ENCODE data around the gene LRP3.

Gene LRP3

GRCh38 chr19:33249740-33250366, 55.7 kb downstream of the LRP3 start:
- peaks cover 11 to 32% of the 10 kb centered on the region in 2 experiments for H3K27me3 ChIP-seq (ENCODE audit: control insufficient read depth in 1 of 2, insufficient read depth in 1 of 2, low read length in 2 of 2)
- H3K4me1 ChIP-seq (ENCODE audit: control insufficient read depth, insufficient read depth, low read depth, low read length) = peaks cover 3% of the 10 kb centered on the region
- peak overlapping the region in 1 of 2 experiments; percentile 64 for H3K14ac ChIP-seq (ENCODE audit: low read length in 2 of 2)
- H3K18ac ChIP-seq (ENCODE audit: low read depth in 1 of 2, low read length in 2 of 2) = no peak overlapping the region
- no peak overlapping the region for H4K8ac ChIP-seq (ENCODE audit: low read length)
- no peak overlapping the region for H3K4ac ChIP-seq (ENCODE audit: low read depth in 1 of 2, low read length in 2 of 2)
- no peaks in the 10 kb centered on the region for H3K79me1 ChIP-seq (replicated peaks; ENCODE audit: low read length, poor library complexity, severe bottlenecking)
- no peak overlapping the region for H2AFZ ChIP-seq (ENCODE audit: low read depth, low read length)
- no peak overlapping the region for H2AK5ac ChIP-seq (ENCODE audit: low read length, severe bottlenecking)
- H2BK5ac ChIP-seq (ENCODE audit: low read depth, low read length, poor library complexity, severe bottlenecking) = no peak overlapping the region
- no peak overlapping the region for H3K4me2 ChIP-seq (ENCODE audit: low read length, poor library complexity, severe bottlenecking)
- no peak overlapping the region for H4K91ac ChIP-seq (ENCODE audit: low read length)
- no peak overlapping the region for H2BK12ac ChIP-seq (ENCODE audit: low read length in 2 of 2)
- H2BK120ac ChIP-seq (ENCODE audit: low read depth, low read length) = no peak overlapping the region
- H3K4me3 ChIP-seq (ENCODE audit: insufficient read depth in 1 of 2, low read depth in 1 of 2, low read length in 2 of 2) = no peak overlapping the region
- H3K27ac ChIP-seq (ENCODE audit: low read length, poor library complexity, severe bottlenecking) = no peak overlapping the region
- no peak for DNase-seq
- H3K9me3 ChIP-seq (ENCODE audit: control insufficient read depth, low read length) = no peaks in the 10 kb centered on the region
- no peaks in the 10 kb centered on the region for H3K36me3 ChIP-seq (ENCODE audit: control insufficient read depth in 1 of 2, insufficient read depth in 2 of 2, low read depth in 1 of 2, low read length in 2 of 2)
- no peak overlapping the region for H3K23ac ChIP-seq (ENCODE audit: low read length in 2 of 2)
- 80% methylated on average over 3 of the region's 3 CpGs for WGBS
- no peak overlapping the region for H3K9ac ChIP-seq (ENCODE audit: low read length)
- no peak overlapping the region for H2BK15ac ChIP-seq (ENCODE audit: low read depth, poor library complexity, severe bottlenecking)

- H3K79me1 ChIP-seq (replicated peaks; ENCODE audit: low read length, poor library complexity, severe bottlenecking) = no peaks in the 10 kb centered on the region
- H3K4me2 ChIP-seq (ENCODE audit: low read length, poor library complexity, severe bottlenecking) = no peak overlapping the region
- no peak overlapping the region for H2BK12ac ChIP-seq (ENCODE audit: low read length in 2 of 2)
- H3K27me3 ChIP-seq (ENCODE audit: control insufficient read depth in 1 of 2, insufficient read depth in 1 of 2, low read length in 2 of 2) = peaks cover 11 to 36% of the 10 kb centered on the region in 2 experiments
- H4K8ac ChIP-seq (ENCODE audit: low read length) = no peak overlapping the region
- WGBS = 95% methylated on average over 1 of the region's 1 CpG
- no peaks in the 10 kb centered on the region for H3K9me3 ChIP-seq (ENCODE audit: control insufficient read depth, low read length)
- no peak overlapping the region for H2BK120ac ChIP-seq (ENCODE audit: low read depth, low read length)
- H3K18ac ChIP-seq (ENCODE audit: low read depth in 1 of 2, low read length in 2 of 2) = no peak overlapping the region
- no peak overlapping the region for H2BK5ac ChIP-seq (ENCODE audit: low read depth, low read length, poor library complexity, severe bottlenecking)
- H3K23ac ChIP-seq (ENCODE audit: low read length in 2 of 2) = no peak overlapping the region
- no peaks in the 10 kb centered on the region for H3K36me3 ChIP-seq (ENCODE audit: control insufficient read depth in 1 of 2, insufficient read depth in 2 of 2, low read depth in 1 of 2, low read length in 2 of 2)
- no peak overlapping the region for H3K27ac ChIP-seq (ENCODE audit: low read length, poor library complexity, severe bottlenecking)
- H4K91ac ChIP-seq (ENCODE audit: low read length) = no peak overlapping the region
- H3K14ac ChIP-seq (ENCODE audit: low read length in 2 of 2) = no peak overlapping the region
- no peak overlapping the region for H3K9ac ChIP-seq (ENCODE audit: low read length)
- H2AFZ ChIP-seq (ENCODE audit: low read depth, low read length) = no peak overlapping the region
- H2BK15ac ChIP-seq (ENCODE audit: low read depth, poor library complexity, severe bottlenecking) = no peak overlapping the region
- peaks cover 3% of the 10 kb centered on the region for H3K4me1 ChIP-seq (ENCODE audit: control insufficient read depth, insufficient read depth, low read depth, low read length)
- H2AK5ac ChIP-seq (ENCODE audit: low read length, severe bottlenecking) = no peak overlapping the region
- H3K4me3 ChIP-seq (ENCODE audit: insufficient read depth in 1 of 2, low read depth in 1 of 2, low read length in 2 of 2) = no peak overlapping the region
- DNase-seq = no peak
- no peak overlapping the region for H3K4ac ChIP-seq (ENCODE audit: low read depth in 1 of 2, low read length in 2 of 2)
Measured at GRCh38 chr19:33250500-33250899, 56.4 kb downstream of the LRP3 start.

- Histone ChIP-seq H3K27me3 (ENCODE audit: control insufficient read depth in 1 of 2, insufficient read depth in 1 of 2, low read length in 2 of 2) (peaks cover 11 to 36% of the 10 kb centered on the region in 2 experiments), H2BK12ac (ENCODE audit: low read length in 2 of 2) (no peak overlapping the region), H3K4me2 (ENCODE audit: low read length, poor library complexity, severe bottlenecking) (no peak overlapping the region), H2BK15ac (ENCODE audit: low read depth, poor library complexity, severe bottlenecking) (no peak overlapping the region), H3K79me1 (replicated peaks; ENCODE audit: low read length, poor library complexity, severe bottlenecking) (no peaks in the 10 kb centered on the region), H3K18ac (ENCODE audit: low read depth in 1 of 2, low read length in 2 of 2) (no peak overlapping the region), H3K36me3 (ENCODE audit: control insufficient read depth in 1 of 2, insufficient read depth in 2 of 2, low read depth in 1 of 2, low read length in 2 of 2) (no peaks in the 10 kb centered on the region), H4K91ac (ENCODE audit: low read length) (no peak overlapping the region), H3K9me3 (ENCODE audit: control insufficient read depth, low read length) (no peaks in the 10 kb centered on the region), H2AK5ac (ENCODE audit: low read length, severe bottlenecking) (no peak overlapping the region), H3K23ac (ENCODE audit: low read length in 2 of 2) (no peak overlapping the region), H2AFZ (ENCODE audit: low read depth, low read length) (no peak overlapping the region), H3K4me3 (ENCODE audit: insufficient read depth in 1 of 2, low read depth in 1 of 2, low read length in 2 of 2) (no peak overlapping the region), H3K4ac (ENCODE audit: low read depth in 1 of 2, low read length in 2 of 2) (no peak overlapping the region), H3K14ac (ENCODE audit: low read length in 2 of 2) (no peak overlapping the region), H3K4me1 (ENCODE audit: control insufficient read depth, insufficient read depth, low read depth, low read length) (peaks cover 3% of the 10 kb centered on the region), H4K8ac (ENCODE audit: low read length) (no peak overlapping the region), H2BK5ac (ENCODE audit: low read depth, low read length, poor library complexity, severe bottlenecking) (no peak overlapping the region), H3K9ac (ENCODE audit: low read length) (no peak overlapping the region), H2BK120ac (ENCODE audit: low read depth, low read length) (no peak overlapping the region), H3K27ac (ENCODE audit: low read length, poor library complexity, severe bottlenecking) (no peak overlapping the region)
- 76% methylated on average over 12 of the region's 12 CpGs for WGBS
- no peak for DNase-seq
Measured at GRCh38 chr19:33251076-33251475, 56.9 kb downstream of the LRP3 start.

- Histone ChIP-seq H3K23ac (ENCODE audit: low read length in 2 of 2) (no peak overlapping the region), H2BK15ac (ENCODE audit: low read depth, poor library complexity, severe bottlenecking) (no peak overlapping the region), H3K4me3 (ENCODE audit: insufficient read depth in 1 of 2, low read depth in 1 of 2, low read length in 2 of 2) (no peak overlapping the region), H3K27me3 (ENCODE audit: control insufficient read depth in 1 of 2, insufficient read depth in 1 of 2, low read length in 2 of 2) (peaks cover 11 to 36% of the 10 kb centered on the region in 2 experiments), H3K36me3 (ENCODE audit: control insufficient read depth in 1 of 2, insufficient read depth in 2 of 2, low read depth in 1 of 2, low read length in 2 of 2) (no peaks in the 10 kb centered on the region), H2BK120ac (ENCODE audit: low read depth, low read length) (no peak overlapping the region), H3K9me3 (ENCODE audit: control insufficient read depth, low read length) (no peaks in the 10 kb centered on the region), H3K79me1 (replicated peaks; ENCODE audit: low read length, poor library complexity, severe bottlenecking) (no peaks in the 10 kb centered on the region), H4K8ac (ENCODE audit: low read length) (no peak overlapping the region), H3K18ac (ENCODE audit: low read depth in 1 of 2, low read length in 2 of 2) (no peak overlapping the region), H2BK12ac (ENCODE audit: low read length in 2 of 2) (no peak overlapping the region), H3K4ac (ENCODE audit: low read depth in 1 of 2, low read length in 2 of 2) (no peak overlapping the region), H4K91ac (ENCODE audit: low read length) (no peak overlapping the region), H3K4me2 (ENCODE audit: low read length, poor library complexity, severe bottlenecking) (no peak overlapping the region), H3K14ac (ENCODE audit: low read length in 2 of 2) (no peak overlapping the region), H3K27ac (ENCODE audit: low read length, poor library complexity, severe bottlenecking) (no peak overlapping the region), H3K4me1 (ENCODE audit: control insufficient read depth, insufficient read depth, low read depth, low read length) (peaks cover 3% of the 10 kb centered on the region), H3K9ac (ENCODE audit: low read length) (no peak overlapping the region), H2BK5ac (ENCODE audit: low read depth, low read length, poor library complexity, severe bottlenecking) (no peak overlapping the region), H2AFZ (ENCODE audit: low read depth, low read length) (no peak overlapping the region), H2AK5ac (ENCODE audit: low read length, severe bottlenecking) (no peak overlapping the region)
- DNase-seq = no peak
- 81% methylated on average over 15 of the region's 17 CpGs for WGBS
Measured at GRCh38 chr19:33251526-33252090, 57.5 kb downstream of the LRP3 start.

Data from mesenchymal stem cell (in vitro differentiated cells and primary cell).